Right renal cortex interstitium (tissue), 3 donors: ENCODE results near the gene DOK6. TPM values are rescaled to one million over a fixed set of nuclear protein-coding genes. Genes with fewer than 3 reads are reported as not detected.

ENCODE experiments used
- DNase-seq, 3 donors: peaks; one replicate each; pipeline ENCODE4 v3.0.0-alpha.2; 2013; ENCODE audit warnings: low read depth in 3 of 3, low spot score in 2 of 3
- polyA plus RNA-seq, 3 donors: library from polyadenylated mRNA; unstranded; fragments of 120-200 nt; gene quantifications; one replicate each; pipeline ENCODE4 v1.2.1, GENCODE V29; 2013; ENCODE audit not compliant: insufficient read length in 3 of 3

DOK6 gene
- polyA plus RNA-seq, 3 donors, result 20.2 to 20.7 (median 20.4) TPM

- no peak for DNase-seq
Measured at GRCh38 chr18:69432847-69433246, 32.2 kb downstream of the DOK6 start.

GRCh38 chr18:69435000-69435399 is 34.3 kb downstream of the DOK6 start:
- no peak for DNase-seq

GRCh38 chr18:69444221-69444620 is 43.5 kb downstream of the DOK6 start:
- DNase-seq, result no peak

- no peak for DNase-seq
Measured at GRCh38 chr18:69447886-69448285, 47.2 kb downstream of the DOK6 start.

- DNase-seq, result no peak
Measured at GRCh38 chr18:69455125-69455524, 54.4 kb downstream of the DOK6 start.

- DNase-seq, result no peak
Measured at GRCh38 chr18:69469444-69469919, 68.8 kb downstream of the DOK6 start.

- no peak for DNase-seq
Measured at GRCh38 chr18:69480460-69480859, 79.8 kb downstream of the DOK6 start.

GRCh38 chr18:69483574-69483973 is 82.9 kb downstream of the DOK6 start:
- no peak for DNase-seq

GRCh38 chr18:69484699-69485396 is 84.2 kb downstream of the DOK6 start:
- no peak for DNase-seq

GRCh38 chr18:69487488-69488394 is 87.1 kb downstream of the DOK6 start:
- DNase-seq, result no peak

GRCh38 chr18:69490072-69490471 is 89.4 kb downstream of the DOK6 start:
- DNase-seq, result no peak

- no peak for DNase-seq
Measured at GRCh38 chr18:69490813-69491212, 90.1 kb downstream of the DOK6 start.

GRCh38 chr18:69491576-69491975 is 90.9 kb downstream of the DOK6 start:
- no peak for DNase-seq

GRCh38 chr18:69492861-69493260 is 92.2 kb downstream of the DOK6 start:
- no peak for DNase-seq

- no peak for DNase-seq
Measured at GRCh38 chr18:69494841-69495240, 94.2 kb downstream of the DOK6 start.

- DNase-seq, result no peak
Measured at GRCh38 chr18:69495338-69495737, 94.7 kb downstream of the DOK6 start.

- DNase-seq, result no peak
Measured at GRCh38 chr18:69495841-69496533, 95.3 kb downstream of the DOK6 start.

GRCh38 chr18:69518989-69519388 is 118.3 kb downstream of the DOK6 start:
- DNase-seq, result no peak

- no peak for DNase-seq
Measured at GRCh38 chr18:69523582-69523981, 122.9 kb downstream of the DOK6 start.

- DNase-seq, result no peak
Measured at GRCh38 chr18:69528435-69528834, 127.7 kb downstream of the DOK6 start.

- no peak for DNase-seq
Measured at GRCh38 chr18:69529151-69529550, 128.5 kb downstream of the DOK6 start.
